NCI-H69 (cell line): ENCODE results near the gene RSPO4.
"Not testable (repeated sequence)": the region's sequence is repeated elsewhere in the genome, so short reads cannot be mapped to it uniquely, and the experiment has no call there.

Experiments
- DNase-seq: peaks from one replicate; lab custom pipeline; 2025; lab: John Stamatoyannopoulos, UW

The RSPO4 gene

GRCh38 chr20:1001911-1002681 lies at the start of gene RSPO4:
TSS of gene RSPO4 (minus strand) at chr20:1002311. CDS start at chr20:1002164, 147 bp downstream.
- no peak for DNase-seq

GRCh38 chr20:1050440-1050839 lies 48.3 kb upstream of the RSPO4 start:
- no peak for DNase-seq

GRCh38 chr20:1045860-1046418 lies 43.8 kb upstream of the RSPO4 start:
- DNase-seq = no peak

- no peak for DNase-seq
These were observed 39.8 kb upstream of the RSPO4 start for GRCh38 chr20:1041845-1042390.

- no peak for DNase-seq
These were observed 36.1 kb upstream of the RSPO4 start for GRCh38 chr20:1038205-1038604.

DNA sequence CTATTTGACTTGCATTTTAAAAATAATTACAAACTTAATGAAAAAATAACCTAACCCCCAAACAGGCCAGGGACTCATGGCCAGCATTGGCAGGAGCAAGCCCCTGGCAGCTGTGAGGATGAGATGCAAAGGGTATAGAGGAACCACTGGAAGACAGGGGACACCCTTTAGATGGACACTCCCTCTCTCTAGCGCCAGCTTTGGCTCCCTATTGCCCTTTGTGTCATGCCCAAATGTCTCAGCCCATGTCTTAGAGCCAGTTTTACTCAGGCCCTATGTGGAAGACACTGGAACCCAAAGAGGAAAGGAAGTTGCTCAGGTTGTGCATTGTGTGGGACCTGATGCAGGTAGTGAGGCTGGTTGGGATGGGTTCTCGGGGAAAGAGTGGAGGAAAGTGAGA lies 34.9 kb upstream of the RSPO4 start:
- no peak for DNase-seq

- DNase-seq = no peak
These were observed 33.4 kb upstream of the RSPO4 start for GRCh38 chr20:1035466-1035865.

GRCh38 chr20:1034415-1034789 lies 32.3 kb upstream of the RSPO4 start:
- DNase-seq = no peak

DNA sequence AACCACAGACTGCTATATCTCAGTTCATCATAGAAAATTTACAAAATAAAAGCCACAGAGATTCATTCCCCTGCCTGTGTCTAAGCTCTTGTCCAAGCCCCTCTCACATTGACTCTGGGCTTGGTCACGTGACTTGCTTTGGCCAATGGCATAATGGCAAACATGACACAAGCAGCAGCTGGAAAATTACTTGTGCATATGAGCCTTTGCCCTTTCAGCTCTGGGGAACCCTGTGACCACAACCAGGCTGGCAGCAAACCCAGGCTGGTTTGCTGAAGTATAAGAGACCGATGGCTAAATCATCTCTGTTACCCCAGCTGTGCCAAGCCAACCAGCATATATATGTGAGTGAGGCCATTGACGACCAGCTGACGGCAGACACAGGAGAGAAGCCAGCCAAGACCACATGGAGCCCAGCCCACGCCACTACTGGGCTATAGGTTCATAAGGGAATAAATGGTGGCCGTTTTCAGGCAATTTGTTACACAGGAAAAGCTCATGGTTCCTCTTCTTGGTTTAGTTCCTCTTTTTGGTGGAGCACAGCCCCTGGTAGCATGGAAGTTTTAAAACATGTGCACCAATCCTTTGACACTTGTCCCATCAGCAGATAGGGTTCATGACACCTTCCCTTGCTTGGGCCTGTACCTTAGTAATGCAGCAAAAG lies 31.8 kb upstream of the RSPO4 start:
- DNase-seq = no peak

- no peak for DNase-seq
These were observed 27.9 kb upstream of the RSPO4 start for GRCh38 chr20:1029980-1030379.

DNA sequence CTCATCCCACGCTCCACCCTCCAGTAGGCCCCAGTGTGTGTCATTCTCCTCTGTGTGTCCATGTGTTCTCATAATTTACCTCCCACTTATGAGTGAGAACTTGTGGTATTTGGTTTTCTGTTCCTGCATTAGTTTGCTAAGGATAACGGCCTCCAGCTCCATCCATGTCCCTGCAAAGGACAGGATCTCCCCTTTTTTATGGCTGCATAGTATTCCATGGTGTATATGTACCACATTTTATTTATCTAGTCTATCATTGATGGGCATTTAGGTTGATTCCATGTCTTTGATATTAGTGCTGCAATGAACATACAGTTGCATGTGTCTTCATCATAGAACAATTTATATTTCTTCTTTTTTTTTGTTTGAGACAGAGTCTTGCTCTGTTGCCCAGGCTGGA lies 24.1 kb upstream of the RSPO4 start:
- DNase-seq = not testable (repeated sequence)

DNA sequence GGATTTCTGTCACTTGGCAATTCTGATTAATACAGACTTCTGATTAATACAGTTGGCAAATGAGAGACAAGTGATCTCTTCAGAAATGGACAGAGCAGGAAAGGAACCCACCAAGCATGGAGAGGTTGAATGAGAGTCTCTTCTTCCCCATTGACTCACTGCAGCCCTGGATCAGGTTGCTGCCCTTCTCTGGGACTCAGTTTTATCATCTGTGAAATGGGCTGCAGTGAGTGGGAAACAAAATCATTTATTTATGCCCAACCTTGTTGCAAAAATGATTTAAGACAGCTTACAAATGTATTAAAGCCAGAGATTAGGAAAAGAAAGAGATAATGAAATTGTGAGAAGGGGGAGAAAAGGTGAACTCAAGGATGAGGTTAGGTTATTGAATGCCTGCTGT lies 20.8 kb upstream of the RSPO4 start:
- no peak for DNase-seq

DNA sequence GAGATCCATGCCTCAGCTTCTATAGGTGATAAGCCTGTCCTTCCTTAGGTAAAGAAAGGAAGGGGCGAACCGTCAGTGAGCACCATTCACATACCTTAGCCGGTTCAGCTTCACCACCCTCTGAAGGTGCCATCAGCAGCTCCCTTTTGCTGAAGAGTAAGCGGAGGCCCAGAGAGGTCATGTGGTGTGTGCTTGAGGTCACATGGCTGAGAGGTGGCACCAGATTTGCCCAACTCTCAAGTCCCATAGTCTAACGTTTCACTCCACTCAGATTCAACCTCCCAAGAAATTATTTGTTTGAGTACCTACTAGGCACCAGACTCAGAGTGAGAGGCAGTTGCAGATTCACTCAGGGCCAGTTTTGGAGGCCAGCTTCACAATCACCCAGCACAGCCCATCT lies 18.5 kb upstream of the RSPO4 start:
- no peak for DNase-seq

DNA sequence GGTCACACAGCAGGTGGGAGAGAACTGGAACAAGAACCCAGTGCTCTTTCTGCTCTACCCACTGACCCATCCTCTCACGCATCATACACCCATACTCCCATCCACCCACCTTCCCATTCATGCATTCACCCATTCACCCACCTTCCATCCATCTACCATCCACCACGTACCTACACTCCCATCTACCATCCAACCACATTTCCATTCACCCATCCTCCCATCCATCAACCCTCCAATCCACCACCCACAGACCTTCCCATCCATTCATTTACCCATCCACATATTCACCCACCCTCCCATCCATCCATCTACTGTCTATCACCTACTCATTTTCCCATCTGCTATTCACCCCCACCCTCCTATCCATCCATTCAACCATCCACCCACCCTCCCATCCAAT lies 17.2 kb upstream of the RSPO4 start:
- no peak for DNase-seq

DNA sequence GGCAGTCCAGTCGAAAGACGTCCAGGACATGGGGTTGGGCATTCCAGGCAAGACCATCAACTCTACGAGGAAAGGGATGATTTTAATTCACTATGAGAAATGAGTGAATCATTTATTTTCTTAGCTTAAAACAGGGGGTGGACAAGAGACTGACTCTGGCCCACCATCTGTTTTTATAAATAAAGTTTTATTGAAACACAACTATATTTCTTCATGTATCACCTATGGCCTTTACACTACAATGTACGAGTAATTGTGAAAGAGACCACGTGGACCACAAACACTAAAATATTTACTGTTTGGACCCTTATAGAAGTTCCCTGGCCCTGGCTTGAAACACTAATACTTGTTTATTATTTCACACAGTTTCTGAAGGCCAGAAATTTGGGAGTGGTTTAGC lies 15.6 kb upstream of the RSPO4 start:
- no peak for DNase-seq

DNA sequence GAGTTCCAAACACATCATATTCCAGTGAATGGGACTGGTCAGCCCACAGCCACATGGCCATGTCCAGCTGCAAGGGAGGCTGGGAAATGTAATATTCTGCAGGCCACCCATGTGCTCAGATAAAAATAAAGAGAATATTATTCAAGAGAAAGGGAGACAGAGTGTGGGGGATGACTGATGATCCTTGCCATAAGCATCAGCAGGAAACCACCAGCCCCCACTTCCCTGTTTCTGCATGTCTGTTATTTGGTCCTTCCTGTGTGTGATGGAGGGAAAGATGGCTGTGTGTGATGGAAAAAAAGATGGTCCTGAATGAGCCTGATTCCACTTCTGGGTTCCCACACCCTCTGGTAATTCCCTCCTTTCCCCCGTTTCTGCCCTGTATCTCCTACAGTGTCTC lies 13.1 kb upstream of the RSPO4 start:
- no peak for DNase-seq

GRCh38 chr20:1014471-1014870 lies 12.4 kb upstream of the RSPO4 start:
- no peak for DNase-seq

DNA sequence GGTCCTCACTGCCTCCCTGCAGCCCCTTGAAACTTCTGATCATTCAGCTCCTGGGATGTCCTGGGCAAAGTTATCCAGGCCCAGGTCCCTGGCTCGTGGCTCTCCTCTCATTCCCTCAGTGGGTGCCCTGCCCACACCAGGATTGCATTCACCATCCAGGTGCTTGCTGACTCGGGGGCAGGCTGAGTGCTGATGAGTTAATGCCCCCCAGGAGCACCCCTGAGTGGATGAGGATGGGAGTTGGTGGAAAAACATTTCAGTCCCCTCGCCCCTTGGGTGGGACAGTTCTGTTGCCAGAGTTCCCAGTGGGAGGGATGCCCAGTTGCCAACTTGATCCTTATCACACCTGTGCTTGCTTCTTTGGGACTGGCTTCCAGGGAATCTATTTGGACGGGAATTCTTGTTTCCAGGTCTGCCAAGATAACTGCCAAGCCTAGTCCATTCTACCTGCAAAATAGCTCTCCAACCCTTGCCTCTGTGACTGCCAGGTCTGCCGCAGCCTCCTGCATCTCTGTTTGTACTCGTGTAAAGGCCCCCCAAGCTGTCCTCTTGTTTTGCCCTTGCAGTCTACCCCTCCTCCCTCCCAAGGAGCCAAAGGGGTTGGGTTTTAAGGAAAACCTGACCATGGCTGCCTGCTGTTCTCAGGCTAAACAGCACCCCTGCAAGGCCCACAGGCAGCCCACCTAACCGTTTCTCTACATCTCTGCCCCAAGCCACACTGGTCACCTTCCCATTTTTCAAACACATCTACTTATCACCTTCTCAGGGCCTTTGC lies 11.6 kb upstream of the RSPO4 start:
- no peak for DNase-seq

DNA sequence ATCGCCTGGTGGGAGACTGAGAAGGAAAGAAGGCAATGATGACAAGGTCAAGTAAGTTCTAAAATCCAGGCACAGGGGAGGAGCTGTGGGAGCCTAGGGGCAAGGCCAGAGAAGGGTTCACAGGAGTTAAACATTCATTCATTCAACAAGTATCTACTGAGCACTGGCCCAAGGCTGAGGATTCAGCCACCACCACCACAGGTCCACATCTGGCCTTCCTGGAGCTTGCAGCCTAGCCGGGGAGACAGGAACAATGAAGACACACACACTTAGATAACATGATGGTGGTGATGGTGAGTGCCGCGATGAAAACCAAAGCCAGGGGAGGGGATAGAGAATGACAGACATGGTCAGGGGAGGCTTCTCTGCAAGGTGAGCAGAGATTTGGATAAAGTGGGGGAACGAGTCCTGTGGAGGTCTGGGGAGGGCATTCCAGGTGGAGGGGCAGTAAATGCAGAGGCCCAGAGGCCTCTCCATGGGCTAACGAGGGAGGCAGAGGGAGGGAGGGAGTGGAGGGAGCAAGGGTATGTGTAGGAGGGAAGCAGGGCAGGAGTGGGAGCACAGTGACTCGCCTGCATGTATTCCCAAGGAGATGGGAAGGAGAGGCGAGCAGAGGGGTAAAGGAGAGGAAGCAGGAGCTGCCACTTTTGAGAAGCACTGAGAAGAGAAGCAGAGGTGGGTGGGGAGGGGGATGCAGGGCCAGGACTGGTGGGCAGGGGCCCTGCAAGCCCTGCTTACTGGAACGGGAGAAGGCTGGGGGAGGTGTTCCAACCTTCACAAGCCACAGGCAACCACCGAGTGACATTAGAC lies 10.5 kb upstream of the RSPO4 start:
- DNase-seq = no peak

GRCh38 chr20:1010659-1011058 lies 8.5 kb upstream of the RSPO4 start:
- DNase-seq = no peak

GRCh38 chr20:1005452-1006027 lies 3.4 kb upstream of the RSPO4 start:
- DNase-seq = peak; percentile 14
